WI38 (cell line): Measurements from ENCODE around the gene BIRC2.

Source experiments
- H3K4me3 ChIP-seq: 2 replicates; pipeline ENCODE4 v1.5.1; 2011; ENCODE audit warnings: low read depth, mild to moderate bottlenecking, control low read depth, low read length
- TF ChIP-seq, protein P1 (sequence below): IDR thresholded peaks from 2 replicates; pipeline ENCODE4 v1.5.1; 2012; ENCODE audit warnings: low read depth, mild to moderate bottlenecking, control low read depth, low read length

BIRC2 gene

DNA sequence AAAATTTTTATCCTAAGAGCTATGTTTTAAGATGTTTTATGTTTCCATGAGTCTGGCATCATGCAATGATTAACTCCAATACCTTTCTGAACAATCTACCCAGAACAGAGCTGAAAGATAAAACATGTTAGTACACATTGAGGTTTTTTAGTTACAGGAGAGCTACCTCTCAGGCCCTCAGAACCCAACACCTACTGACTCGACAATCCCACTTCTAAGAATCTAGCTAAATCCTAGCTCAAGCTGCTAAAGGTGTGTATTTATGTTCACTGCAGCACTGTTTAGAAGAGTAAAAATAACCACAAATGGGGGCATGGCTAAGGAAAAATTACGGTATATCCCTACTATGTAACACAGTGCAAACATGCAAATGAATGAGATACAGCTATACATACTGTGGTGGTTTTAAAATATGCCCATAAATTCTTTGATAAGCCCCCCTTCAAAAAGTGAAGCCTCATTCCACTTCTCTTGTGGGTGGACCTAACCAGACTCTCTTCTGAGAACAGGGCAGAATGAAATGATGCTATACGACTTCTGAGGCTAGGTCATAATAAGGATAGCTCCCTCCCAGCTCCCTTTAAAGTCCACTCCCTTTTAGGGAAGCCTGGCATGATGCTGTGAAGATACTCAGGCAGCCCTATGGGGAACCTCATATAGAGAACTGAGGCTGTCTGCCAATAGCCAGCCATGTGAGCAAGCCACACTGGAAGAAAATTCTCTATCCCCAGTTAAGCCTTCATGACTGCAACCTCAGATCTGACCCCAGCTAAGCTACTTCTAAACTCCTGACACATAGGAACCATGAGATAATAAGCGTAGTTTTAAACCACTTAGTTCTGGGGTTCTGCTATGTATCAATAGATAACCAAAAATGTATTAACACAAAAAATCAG is 76.1 kb downstream of the BIRC2 start:
- TF ChIP-seq, protein P1, sequence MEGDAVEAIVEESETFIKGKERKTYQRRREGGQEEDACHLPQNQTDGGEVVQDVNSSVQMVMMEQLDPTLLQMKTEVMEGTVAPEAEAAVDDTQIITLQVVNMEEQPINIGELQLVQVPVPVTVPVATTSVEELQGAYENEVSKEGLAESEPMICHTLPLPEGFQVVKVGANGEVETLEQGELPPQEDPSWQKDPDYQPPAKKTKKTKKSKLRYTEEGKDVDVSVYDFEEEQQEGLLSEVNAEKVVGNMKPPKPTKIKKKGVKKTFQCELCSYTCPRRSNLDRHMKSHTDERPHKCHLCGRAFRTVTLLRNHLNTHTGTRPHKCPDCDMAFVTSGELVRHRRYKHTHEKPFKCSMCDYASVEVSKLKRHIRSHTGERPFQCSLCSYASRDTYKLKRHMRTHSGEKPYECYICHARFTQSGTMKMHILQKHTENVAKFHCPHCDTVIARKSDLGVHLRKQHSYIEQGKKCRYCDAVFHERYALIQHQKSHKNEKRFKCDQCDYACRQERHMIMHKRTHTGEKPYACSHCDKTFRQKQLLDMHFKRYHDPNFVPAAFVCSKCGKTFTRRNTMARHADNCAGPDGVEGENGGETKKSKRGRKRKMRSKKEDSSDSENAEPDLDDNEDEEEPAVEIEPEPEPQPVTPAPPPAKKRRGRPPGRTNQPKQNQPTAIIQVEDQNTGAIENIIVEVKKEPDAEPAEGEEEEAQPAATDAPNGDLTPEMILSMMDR: no peak
- H3K4me3 ChIP-seq: no peak overlapping the region

DNA sequence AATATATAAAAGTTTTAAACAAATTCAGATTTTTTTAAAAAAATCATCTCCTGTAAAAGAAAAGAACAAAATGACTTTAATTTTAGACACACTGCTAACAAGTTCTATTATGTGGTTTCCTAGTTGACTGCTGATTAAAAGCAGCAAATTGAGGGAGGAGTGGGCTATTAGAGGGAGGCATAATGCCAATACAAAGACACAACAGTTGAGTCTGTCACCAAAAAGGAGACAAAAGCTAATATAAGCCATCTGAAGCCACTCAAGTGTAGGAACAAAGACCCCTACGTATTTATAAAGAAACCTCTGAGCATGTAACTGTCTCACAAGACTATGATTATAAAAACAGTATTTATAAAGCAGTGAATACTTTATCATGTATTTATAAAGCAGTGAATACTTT is 76.9 kb downstream of the BIRC2 start:
- TF ChIP-seq, protein P1: no peak
- H3K4me3 ChIP-seq: no peak overlapping the region

DNA sequence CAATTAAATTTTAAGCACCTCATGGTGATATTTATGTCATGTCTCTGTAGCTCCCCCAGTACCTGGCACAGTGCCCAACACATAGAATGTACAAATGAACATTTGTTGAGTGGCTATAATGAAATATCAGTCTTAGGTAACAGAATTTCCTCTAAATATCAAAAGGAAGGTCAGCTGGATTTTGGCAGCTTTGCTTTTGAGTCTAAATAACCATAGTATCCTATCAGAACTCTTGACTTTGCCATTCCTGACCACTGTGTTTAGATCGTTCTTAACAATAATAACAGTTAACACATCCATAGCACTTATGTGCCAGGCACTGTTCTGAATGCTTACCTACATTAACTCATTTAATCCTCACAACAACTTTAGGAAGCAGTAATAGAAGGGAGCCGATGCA is 79.0 kb downstream of the BIRC2 start:
- H3K4me3 ChIP-seq: no peak overlapping the region
- TF ChIP-seq, protein P1: no peak

DNA sequence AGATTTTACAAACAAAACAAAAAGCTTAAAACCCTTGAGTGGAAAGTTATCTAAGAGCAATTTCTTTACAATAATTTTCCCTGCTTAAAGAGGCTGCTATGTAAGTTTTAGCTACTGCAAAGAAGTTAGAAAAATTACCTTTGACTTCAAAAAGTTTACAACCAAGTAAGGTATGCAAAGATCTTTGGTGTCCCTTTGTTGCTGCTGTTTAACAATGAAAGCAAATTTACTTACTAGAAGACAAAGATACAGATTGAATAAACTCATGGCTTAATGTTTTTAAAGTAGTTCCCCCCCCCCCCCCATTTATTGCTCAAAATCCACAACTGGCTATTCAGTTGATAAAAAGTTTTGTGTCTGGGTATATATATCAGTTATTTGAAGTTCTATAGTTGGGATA is 79.6 kb downstream of the BIRC2 start:
- TF ChIP-seq, protein P1: no peak
- H3K4me3 ChIP-seq: no peak overlapping the region

DNA sequence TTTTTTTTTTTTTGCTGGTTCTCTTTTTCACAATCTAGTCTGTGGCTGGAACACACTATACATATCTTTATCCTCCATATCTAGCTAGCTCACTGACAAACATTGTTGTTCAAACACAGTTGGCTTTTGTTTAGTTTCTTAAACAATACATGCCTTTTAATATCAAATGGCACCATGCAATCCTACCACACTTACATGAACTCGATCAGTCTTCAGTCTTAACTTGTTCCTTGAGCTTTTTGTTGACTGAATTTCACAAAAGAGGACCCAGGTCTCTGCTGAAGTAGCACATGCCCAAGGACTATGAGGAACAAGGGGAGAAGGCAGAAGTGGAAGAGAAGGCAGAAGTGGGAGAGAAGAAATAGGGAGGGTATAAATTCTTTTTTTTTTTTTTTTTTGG is 80.1 kb downstream of the BIRC2 start:
- TF ChIP-seq, protein P1: no peak
- H3K4me3 ChIP-seq: no peak overlapping the region
